ENCODE measurements around the gene CKM. TPM values are rescaled to one million over a fixed set of nuclear protein-coding genes. Genes with fewer than 3 reads are reported as not detected.

CKM gene
- total and polyA plus RNA-seq, 2 donors (not counting 3 experiments of a cell fraction or from before 2014, with no cell fraction given): not detected

- peaks cover 2% of the 10 kb centered on the region for H3K4me1 ChIP-seq (ENCODE audit: control insufficient read depth, extremely low read depth, insufficient read depth, low read length)
- CTCF ChIA-PET: no interaction called here
- no peak overlapping the region for H2AFZ ChIP-seq (ENCODE audit: low read depth, low read length)
- H3K9me1 ChIP-seq (replicated peaks; ENCODE audit: control insufficient read depth, extremely low read depth, insufficient read depth, low read length): no peaks in the 10 kb centered on the region
- no peaks in the 10 kb centered on the region for H4K20me1 ChIP-seq (replicated peaks; ENCODE audit: control insufficient read depth, extremely low read depth, insufficient read depth, low read length)
- no TSS peak for BruUV-seq (replicated peaks)
- no peaks in the 10 kb centered on the region for H3K79me2 ChIP-seq (ENCODE audit: control insufficient read depth, insufficient read depth, low read length)
- H3K9me3 ChIP-seq (replicated peaks; ENCODE audit: control insufficient read depth, insufficient read depth, low read length): no peaks in the 10 kb centered on the region
- POLR2A ChIA-PET: no interaction called here
- dilution Hi-C loops (cut with MboI; ENCODE audit: extremely low pct_ligation_motif_present, low sequenced_read_pairs): no loop called here
- DNase-seq (ENCODE audit: low read depth, low spot score) (no peak), FAIRE-seq (no peak)
- intact Hi-C loops (cut with micrococcal nuclease): no loop called here
- no peak overlapping the region for H3K9ac ChIP-seq (replicated peaks; ENCODE audit: extremely low read depth, insufficient read depth, low read length)
- H3K4me2 ChIP-seq (ENCODE audit: insufficient read depth, low read length): no peak overlapping the region
- TF ChIP-seq EZH2 (IDR thresholded peaks at IDR 0.05; ENCODE audit: borderline replicate concordance, low read depth, low read length, severe bottlenecking) (no peak), JUN (IDR thresholded peaks at IDR 0.05; ENCODE audit: borderline replicate concordance, insufficient read depth, insufficient read length, low read depth) (no peak), POLR2AphosphoS5 (IDR thresholded peaks at IDR 0.05; ENCODE audit: insufficient read depth, low read depth, low read length) (no peak), MAX (IDR thresholded peaks at IDR 0.05; ENCODE audit: insufficient read depth, insufficient read length) (no peak), MYC (IDR thresholded peaks at IDR 0.05; ENCODE audit: low read depth, low read length) (no peak), POLR2A (IDR thresholded peaks at IDR 0.05; ENCODE audit: low read depth, low read length) (no peak), GATA2 (IDR thresholded peaks at IDR 0.05; ENCODE audit: insufficient read depth, insufficient read length, low read depth, low read length) (no peak), CTCF (IDR thresholded peaks at IDR 0.05; ENCODE audit: extremely low read depth in 1 of 2, insufficient read depth in 1 of 2, low read depth in 1 of 2, low read length in 2 of 2) (no peak)
- no peaks in the 10 kb centered on the region for H3K27me3 ChIP-seq (ENCODE audit: control insufficient read depth in 2 of 2, insufficient read depth in 2 of 2, low read length in 2 of 2)
- peaks cover 0 to 20% of the 10 kb centered on the region in 2 experiments for H3K36me3 ChIP-seq (ENCODE audit: control insufficient read depth in 2 of 2, extremely low read depth in 1 of 2, insufficient read depth in 2 of 2, low read length in 2 of 2)
- H3K4me3 ChIP-seq (replicated peaks in 1 of 3; ENCODE audit: insufficient read depth in 1 of 3, low read depth in 1 of 3, low read length in 3 of 3): no peak overlapping the region
- H3K27ac ChIP-seq (ENCODE audit: insufficient read depth, low read depth, low read length): no peak overlapping the region
Observed at GRCh38 chr19:45267296-45267695, 55.4 kb downstream of the CKM start.
